SK-N-MC (cell line): ENCODE results near the gene FUOM.

Experiments
- DNase-seq: peaks from one replicate; pipeline ENCODE4 v3.0.0-alpha.2; 2011; ENCODE audit warnings: low read depth, low spot score
- H3K27ac ChIP-seq: fragments of 200-600 bp; sonication (generic); 2 replicates; pipeline ENCODE4 v1.5.1; 2016; ENCODE audit warnings: mixed run types
- H3K36me3 ChIP-seq: fragments of 200-600 bp; sonication (generic); 2 replicates; pipeline ENCODE4 v1.6.1; 2017; ENCODE audit warnings: antibody characterized with exemption, low read length, mixed read lengths; ENCODE audit not compliant: insufficient read depth
- H3K4me3 ChIP-seq: fragments of 200-600 bp; sonication (generic); 2 replicates; pipeline ENCODE4 v1.5.1; 2016
- H3K9ac ChIP-seq: fragments of 200-600 bp; sonication (generic); 2 replicates; pipeline ENCODE4 v1.8.0; 2017; ENCODE audit warnings: mixed run types, mixed read lengths; ENCODE audit not compliant: insufficient read length
- H3K9me3 ChIP-seq: fragments of 200-600 bp; sonication (generic); 2 replicates; pipeline ENCODE4 v1.6.1; 2017; ENCODE audit warnings: low read depth, mild to moderate bottlenecking, antibody characterized with exemption, low read length, moderate library complexity, mixed read lengths
- EZH2 ChIP-seq: fragments of 200-600 bp; sonication (generic); IDR thresholded peaks from one replicate; pipeline ENCODE4 v1.6.1; 2017; ENCODE audit warnings: antibody characterized with exemption
- FOXP2 ChIP-seq: optimal IDR thresholded peaks from 2 replicates; pipeline ENCODE3; 2011; ENCODE audit warnings: mild to moderate bottlenecking, moderate library complexity; ENCODE audit not compliant: insufficient read depth; ENCODE audit errors: extremely low read length, control extremely low read depth
- POLR2AphosphoS5 ChIP-seq: IDR thresholded peaks from 2 replicates; pipeline ENCODE4 v1.6.1; 2012; ENCODE audit warnings: mild to moderate bottlenecking, low read depth, low read length, borderline replicate concordance

FUOM gene

DNA sequence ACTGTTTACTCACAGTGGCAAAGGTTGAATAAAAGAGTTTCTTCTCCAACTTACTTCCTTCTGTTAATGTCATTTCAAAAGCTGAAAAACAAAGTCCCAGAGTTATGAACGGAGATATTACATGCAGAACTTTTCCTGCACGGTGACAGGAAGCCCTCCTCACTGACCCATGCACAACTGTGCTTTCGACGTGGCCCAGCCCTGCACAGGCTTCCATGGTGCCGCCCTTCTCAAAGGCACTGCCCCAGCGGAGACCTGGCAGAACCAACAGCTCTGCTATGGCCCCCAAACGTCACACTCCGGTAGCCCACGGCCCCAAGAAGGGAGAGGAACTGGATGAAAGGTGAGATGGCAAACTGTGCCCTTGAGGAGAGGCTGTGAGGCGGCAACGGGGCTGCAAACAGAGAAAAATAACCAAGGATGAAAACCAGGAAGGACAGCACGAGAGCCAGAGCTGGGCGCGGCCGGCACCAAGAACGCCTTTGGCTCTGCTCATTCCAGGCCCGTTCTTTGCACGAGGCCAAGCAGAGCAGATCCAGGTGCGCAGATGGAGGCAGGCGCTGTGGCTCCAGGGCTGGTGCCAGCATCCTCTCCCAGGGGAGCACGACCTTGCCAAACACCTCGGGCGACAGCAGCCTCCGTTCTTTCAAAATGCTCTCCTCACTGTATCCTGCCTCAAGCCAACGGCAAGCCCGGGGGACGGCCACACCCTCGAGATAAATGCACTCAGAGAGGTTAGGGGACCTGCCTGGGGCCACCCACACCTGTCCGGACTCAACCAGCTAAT is 7.0 kb upstream of the FUOM start:
- TF ChIP-seq FOXP2 = no peak
- TF ChIP-seq EZH2 = no peak
- TF ChIP-seq POLR2AphosphoS5 = no peak
- Histone ChIP-seq H3K36me3 (no peaks in the 10 kb centered on the region; the same call in 1 of the 2 replicates), H3K9me3 (no peaks in the 10 kb centered on the region), H3K4me3 (no peak overlapping the region), H3K9ac (no peak overlapping the region), H3K27ac (no peak overlapping the region)
- no peak for DNase-seq

DNA sequence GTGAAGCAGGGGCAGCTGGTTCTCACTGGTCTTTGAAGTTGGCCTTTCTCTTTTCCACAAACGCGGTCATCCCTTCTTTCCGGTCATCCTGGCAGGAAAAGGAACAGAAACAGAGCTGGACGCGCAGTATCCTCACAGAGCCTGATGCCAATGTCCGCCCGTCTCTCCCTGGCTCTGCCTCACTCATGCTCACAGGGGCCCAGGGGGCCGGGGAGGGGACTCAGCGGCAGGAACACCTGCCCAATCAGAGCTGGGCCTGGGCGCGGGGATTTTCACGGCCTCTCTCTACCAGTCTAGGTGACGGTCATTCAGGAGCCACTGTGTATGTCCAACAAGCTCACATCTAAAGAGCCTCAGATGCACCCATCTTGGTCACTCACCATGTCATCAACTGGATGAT is 5.0 kb upstream of the FUOM start:
- Histone ChIP-seq H3K27ac (no peak overlapping the region), H3K9ac (no peak overlapping the region), H3K4me3 (no peak overlapping the region), H3K36me3 (no peaks in the 10 kb centered on the region; the same call in 1 of the 2 replicates), H3K9me3 (no peaks in the 10 kb centered on the region)
- TF ChIP-seq POLR2AphosphoS5 = no peak
- no peak for TF ChIP-seq EZH2
- TF ChIP-seq FOXP2 = no peak
- no peak for DNase-seq

DNA sequence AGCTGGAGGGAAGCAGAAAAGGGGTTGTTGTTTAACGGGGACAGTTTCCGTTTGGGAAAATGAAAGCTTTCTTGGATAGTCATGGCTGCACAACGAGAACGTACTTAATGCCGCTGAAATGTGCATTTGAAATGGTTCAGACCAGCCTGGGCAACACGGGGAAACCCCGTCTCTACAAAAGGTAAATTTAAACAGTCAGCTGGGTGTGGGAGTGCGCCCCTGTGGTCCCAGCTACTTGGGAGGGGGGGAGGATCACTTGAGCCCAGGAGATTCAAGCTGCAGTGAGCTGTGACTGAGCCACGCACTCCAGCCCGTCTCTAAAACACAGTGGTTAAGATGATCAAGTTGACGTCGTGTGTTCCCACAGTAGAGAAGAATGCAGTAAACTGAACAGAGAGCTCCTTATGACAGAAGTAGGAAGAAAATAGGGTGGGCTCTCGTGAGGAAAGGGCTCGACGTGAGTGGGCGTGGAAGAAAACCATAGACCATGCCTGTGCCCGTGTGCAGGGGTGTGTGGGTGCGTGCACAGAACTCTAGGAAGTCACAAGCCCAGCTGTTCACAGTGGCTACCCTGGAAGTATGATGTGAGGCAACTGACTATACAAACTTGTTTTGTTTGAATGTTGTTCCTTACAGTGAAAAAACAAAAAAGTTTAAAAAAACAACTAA is 4.1 kb upstream of the FUOM start:
- TF ChIP-seq EZH2 (no peak), FOXP2 (no peak), POLR2AphosphoS5 (no peak)
- DNase-seq = no peak
- no peaks in the 10 kb centered on the region for H3K9me3 ChIP-seq
- H3K4me3 ChIP-seq = no peak overlapping the region
- H3K27ac ChIP-seq = no peak overlapping the region
- H3K36me3 ChIP-seq = no peaks in the 10 kb centered on the region; the same call in 1 of the 2 replicates
- H3K9ac ChIP-seq = no peak overlapping the region

DNA sequence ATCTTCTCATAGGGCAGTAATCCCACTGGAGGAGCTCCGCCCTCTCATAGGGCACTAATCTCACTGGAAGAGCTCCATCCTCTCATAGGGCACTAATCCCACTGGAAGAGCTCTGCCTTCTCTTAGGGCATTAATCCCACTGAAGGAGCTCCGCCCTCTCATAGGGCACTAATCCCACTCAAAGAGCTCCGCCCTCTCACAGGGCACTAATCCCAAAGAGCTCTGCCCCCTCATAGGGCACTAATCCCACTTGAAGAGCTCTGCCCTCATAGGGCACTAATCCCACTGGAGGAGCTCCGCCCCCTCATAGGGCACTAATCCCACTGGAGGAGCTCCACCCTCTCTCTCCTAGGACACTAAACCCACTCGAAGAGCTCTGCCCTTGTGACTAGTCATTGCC is 3.4 kb upstream of the FUOM start:
- no peaks in the 10 kb centered on the region for H3K9me3 ChIP-seq
- no peak overlapping the region for H3K27ac ChIP-seq
- TF ChIP-seq POLR2AphosphoS5 (no peak), FOXP2 (no peak), EZH2 (no peak)
- no peaks in the 10 kb centered on the region; the same call in 1 of the 2 replicates for H3K36me3 ChIP-seq
- H3K9ac ChIP-seq = no peak overlapping the region
- no peak overlapping the region for H3K4me3 ChIP-seq
- DNase-seq = no peak

DNA sequence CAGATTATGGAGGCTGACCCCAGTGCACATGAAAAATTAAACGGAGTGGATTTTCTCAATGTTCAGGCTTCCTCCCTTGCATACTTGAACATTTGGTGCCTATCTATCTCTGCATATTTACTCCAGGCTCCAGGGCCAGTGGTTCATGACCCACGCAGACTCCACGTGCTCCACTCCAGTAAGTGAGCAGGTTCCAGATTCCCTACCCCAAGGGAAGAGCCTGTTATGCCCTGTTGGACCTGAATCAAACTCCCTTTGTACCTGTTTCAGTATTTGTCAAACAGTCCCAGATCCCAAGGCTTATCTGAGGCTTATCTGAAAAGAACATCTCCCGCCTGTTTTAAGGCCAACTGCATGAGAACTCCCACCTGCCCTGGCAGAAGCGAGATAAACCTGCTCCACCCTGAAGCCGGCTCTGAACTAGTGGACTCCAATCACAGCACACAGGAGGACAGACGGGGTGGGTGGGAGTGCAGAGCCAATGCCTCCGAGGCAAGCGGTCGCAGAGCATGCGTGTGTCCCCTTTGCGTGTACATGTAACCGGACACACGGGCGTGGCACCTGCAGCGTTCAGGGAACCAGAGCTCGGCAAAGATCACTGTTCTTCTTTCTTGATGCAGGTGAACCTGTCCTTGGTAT is 2.3 kb upstream of the FUOM start:
- TF ChIP-seq POLR2AphosphoS5 (no peak), FOXP2 (no peak), EZH2 (no peak)
- DNase-seq = no peak
- H3K27ac ChIP-seq = no peak overlapping the region
- no peak overlapping the region for H3K9ac ChIP-seq
- no peaks in the 10 kb centered on the region; the same call in 1 of the 2 replicates for H3K36me3 ChIP-seq
- H3K4me3 ChIP-seq = no peak overlapping the region
- no peaks in the 10 kb centered on the region for H3K9me3 ChIP-seq

DNA sequence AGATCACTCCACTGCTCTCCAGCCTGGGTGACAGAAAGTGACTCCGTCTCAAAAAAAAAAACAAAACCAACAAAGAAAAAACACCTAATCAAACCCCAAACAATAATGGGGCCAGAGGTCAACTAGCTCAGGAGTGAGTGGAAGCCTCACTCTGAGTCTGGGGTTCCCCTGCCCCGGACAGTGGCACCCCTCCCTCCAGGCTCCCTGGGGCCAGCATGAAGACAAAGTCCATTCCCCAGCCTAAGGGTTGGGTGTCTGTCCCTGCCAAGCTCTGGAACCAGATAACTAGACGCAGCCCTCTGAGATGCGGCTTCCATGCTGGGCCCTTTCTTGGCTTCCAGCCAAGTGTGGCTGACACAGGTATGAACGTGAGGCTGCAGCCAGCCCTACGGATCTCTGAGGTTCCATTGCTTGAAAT is 1.7 kb upstream of the FUOM start:
- Histone ChIP-seq H3K27ac (no peak overlapping the region), H3K36me3 (no peaks in the 10 kb centered on the region; the same call in 1 of the 2 replicates), H3K4me3 (no peak overlapping the region), H3K9ac (no peak overlapping the region), H3K9me3 (no peaks in the 10 kb centered on the region)
- DNase-seq = no peak
- TF ChIP-seq EZH2 = no peak
- no peak for TF ChIP-seq POLR2AphosphoS5
- no peak for TF ChIP-seq FOXP2

DNA sequence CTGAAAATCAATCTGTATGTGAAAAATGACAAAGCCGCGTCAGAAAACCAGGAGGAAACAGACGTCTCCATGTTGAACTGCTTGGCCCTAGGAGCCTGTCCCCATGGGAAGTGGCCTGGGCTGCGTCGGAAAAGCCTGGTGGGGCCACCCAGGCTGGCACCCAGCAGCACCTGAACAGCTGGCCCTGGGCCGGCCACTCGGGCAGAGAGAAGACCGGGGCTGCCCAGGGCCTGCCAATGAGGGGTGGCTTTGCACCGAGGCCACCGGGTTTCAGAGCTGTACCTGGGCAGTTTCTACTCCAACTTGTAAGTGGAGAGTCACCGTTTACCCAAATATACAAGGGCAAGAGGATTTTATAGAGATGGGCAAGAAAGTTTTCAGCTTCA is 1.1 kb upstream of the FUOM start:
- no peak for DNase-seq
- TF ChIP-seq FOXP2 (no peak), EZH2 (no peak), POLR2AphosphoS5 (no peak)
- H3K27ac ChIP-seq = no peak overlapping the region

More for the DNA sequence above, 1.1 kb upstream of the FUOM start:
- no peak overlapping the region for H3K9ac ChIP-seq
- H3K9me3 ChIP-seq = no peaks in the 10 kb centered on the region
- H3K36me3 ChIP-seq = no peaks in the 10 kb centered on the region; the same call in 1 of the 2 replicates
- no peak overlapping the region for H3K4me3 ChIP-seq
